ENCODE data around the gene MAP3K3. TPM values are rescaled to one million over a fixed set of nuclear protein-coding genes. Genes with fewer than 3 reads are reported as not detected.
A peak's percentile ranks its signal among the peaks of the same experiment; 100 is the strongest.

MAP3K3 gene
- total and polyA plus RNA-seq, 9 of the 15 experiments (the other 6 are each of a cell fraction or from before 2014, with no cell fraction given) = 0.69 to 16.5 (median 12.1) TPM

DNA sequence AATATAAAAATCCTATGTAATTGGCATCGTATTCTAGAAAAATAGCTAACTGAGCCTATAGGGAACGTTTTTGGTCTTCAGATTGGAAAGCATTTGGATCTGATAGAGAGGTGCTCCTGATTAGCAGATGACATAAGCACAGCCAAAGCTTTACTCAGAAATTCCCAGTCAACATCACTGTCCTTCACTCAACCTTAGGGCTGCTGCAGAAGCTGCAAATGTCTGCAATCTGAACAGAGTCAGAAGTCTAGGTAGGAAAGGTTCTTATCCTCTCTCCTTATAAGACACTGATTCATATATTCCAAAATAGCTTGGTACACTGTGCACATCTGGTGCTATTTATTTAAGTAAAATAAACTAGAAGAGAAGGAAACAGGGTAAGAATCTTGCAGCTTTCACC lies 100.2 kb downstream of the MAP3K3 start:
- DNase-seq (ENCODE audit: extremely low read depth in 1 of 4, low spot score in 3 of 4) (no peak), FAIRE-seq (peak; percentile 6), ATAC-seq (no peak)
- intact Hi-C loops (cut with micrococcal nuclease) = no loop called here
- Histone ChIP-seq H4K20me1 (replicated peaks; ENCODE audit: control insufficient read depth, insufficient read depth, low read length) (no peaks in the 10 kb centered on the region), H3K4me3 (no peak overlapping the region), H3K4me2 (ENCODE audit: insufficient read depth, low read length) (no peak overlapping the region), H3K9me1 (ENCODE audit: control insufficient read depth, insufficient read depth, low read length) (no peaks in the 10 kb centered on the region), H3K36me3 (ENCODE audit: control insufficient read depth, insufficient read depth, low read length) (peaks cover 9% of the 10 kb centered on the region; the same call in 2 of the 3 replicates), H3K27me3 (ENCODE audit: control insufficient read depth in 2 of 2, insufficient read depth in 2 of 2, low read length in 2 of 2) (no peaks in the 10 kb centered on the region), H3K4me1 (replicated peaks in 1 of 2; ENCODE audit: control insufficient read depth in 2 of 2, insufficient read depth in 2 of 2, low read length in 2 of 2) (no peaks in the 10 kb centered on the region), H3K79me2 (ENCODE audit: control insufficient read depth, insufficient read depth, low read length) (no peaks in the 10 kb centered on the region), H2AFZ (ENCODE audit: low read depth, low read length) (no peak overlapping the region), H3K9me3 (replicated peaks; ENCODE audit: control insufficient read depth, insufficient read depth, low read depth, low read length) (no peaks in the 10 kb centered on the region), H3K9ac (ENCODE audit: insufficient read depth in 1 of 2, low read depth in 2 of 2, low read length in 2 of 2) (no peak overlapping the region), H3K27ac (ENCODE audit: extremely low read depth, low read depth, low read length) (no peak overlapping the region)
- in situ Hi-C loops (cut with MboI) = no loop called here
- TF ChIP-seq ZNF584 (CRISPR knock-in tag; IDR thresholded peaks at IDR 0.05; ENCODE audit: low read depth) (no peak), ZFX (CRISPR knock-in tag; IDR thresholded peaks at IDR 0.05) (no peak)
- TF ChIP-seq, protein P1, sequence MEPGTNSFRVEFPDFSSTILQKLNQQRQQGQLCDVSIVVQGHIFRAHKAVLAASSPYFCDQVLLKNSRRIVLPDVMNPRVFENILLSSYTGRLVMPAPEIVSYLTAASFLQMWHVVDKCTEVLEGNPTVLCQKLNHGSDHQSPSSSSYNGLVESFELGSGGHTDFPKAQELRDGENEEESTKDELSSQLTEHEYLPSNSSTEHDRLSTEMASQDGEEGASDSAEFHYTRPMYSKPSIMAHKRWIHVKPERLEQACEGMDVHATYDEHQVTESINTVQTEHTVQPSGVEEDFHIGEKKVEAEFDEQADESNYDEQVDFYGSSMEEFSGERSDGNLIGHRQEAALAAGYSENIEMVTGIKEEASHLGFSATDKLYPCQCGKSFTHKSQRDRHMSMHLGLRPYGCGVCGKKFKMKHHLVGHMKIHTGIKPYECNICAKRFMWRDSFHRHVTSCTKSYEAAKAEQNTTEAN (CRISPR knock-in tag; IDR thresholded peaks at IDR 0.05) = no peak
- TF ChIP-seq, protein P2, sequence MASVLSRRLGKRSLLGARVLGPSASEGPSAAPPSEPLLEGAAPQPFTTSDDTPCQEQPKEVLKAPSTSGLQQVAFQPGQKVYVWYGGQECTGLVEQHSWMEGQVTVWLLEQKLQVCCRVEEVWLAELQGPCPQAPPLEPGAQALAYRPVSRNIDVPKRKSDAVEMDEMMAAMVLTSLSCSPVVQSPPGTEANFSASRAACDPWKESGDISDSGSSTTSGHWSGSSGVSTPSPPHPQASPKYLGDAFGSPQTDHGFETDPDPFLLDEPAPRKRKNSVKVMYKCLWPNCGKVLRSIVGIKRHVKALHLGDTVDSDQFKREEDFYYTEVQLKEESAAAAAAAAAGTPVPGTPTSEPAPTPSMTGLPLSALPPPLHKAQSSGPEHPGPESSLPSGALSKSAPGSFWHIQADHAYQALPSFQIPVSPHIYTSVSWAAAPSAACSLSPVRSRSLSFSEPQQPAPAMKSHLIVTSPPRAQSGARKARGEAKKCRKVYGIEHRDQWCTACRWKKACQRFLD (CRISPR knock-in tag; IDR thresholded peaks at IDR 0.05) = no peak
- WGBS (ENCODE audit: insufficient coverage, low coverage, missing lambda C conversion rate) = 43% methylated on average over 2 of the region's 2 CpGs
- ChIA-PET CTCF (ENCODE audit: low intra/inter-chr PET ratio) (no interaction called here), POLR2A (interaction anchor here (0.6 to 2.2 kb wide), 7 partner anchors 10 to 34 kb away, joined by 3 to 9 read pairs (median 5); no protein-coding TSS in a partner anchor)
- no TSS peak for BruUV-seq (replicated peaks)
